ENCODE data around the gene CARS2. TPM values are rescaled to one million over a fixed set of nuclear protein-coding genes. Genes with fewer than 3 reads are reported as not detected.
"Not testable (repeated sequence)": the region's sequence is repeated elsewhere in the genome, so short reads cannot be mapped to it uniquely, and the experiment has no call there.

Gene CARS2
- total RNA-seq, 1 experiment from 2014 or later, result 24.8 TPM

GRCh38 chr13:110676595-110677587 is 29.0 kb downstream of the CARS2 start:
- H3K4me1 Mint-ChIP-seq (ENCODE audit: low read depth, unreplicated experiment), result no peaks in the 10 kb centered on the region
- H3K27me3 Mint-ChIP-seq (ENCODE audit: unreplicated experiment), result no peaks in the 10 kb centered on the region
- intact Hi-C loops (cut with micrococcal nuclease; ENCODE audit: unreplicated experiment), result no loop called here
- H3K4me3 Mint-ChIP-seq (ENCODE audit: low read depth, unreplicated experiment), result no peak overlapping the region
- no peak for DNase-seq
- no peak overlapping the region for H3K27ac Mint-ChIP-seq (ENCODE audit: unreplicated experiment)
- TF ChIP-seq, protein P1, sequence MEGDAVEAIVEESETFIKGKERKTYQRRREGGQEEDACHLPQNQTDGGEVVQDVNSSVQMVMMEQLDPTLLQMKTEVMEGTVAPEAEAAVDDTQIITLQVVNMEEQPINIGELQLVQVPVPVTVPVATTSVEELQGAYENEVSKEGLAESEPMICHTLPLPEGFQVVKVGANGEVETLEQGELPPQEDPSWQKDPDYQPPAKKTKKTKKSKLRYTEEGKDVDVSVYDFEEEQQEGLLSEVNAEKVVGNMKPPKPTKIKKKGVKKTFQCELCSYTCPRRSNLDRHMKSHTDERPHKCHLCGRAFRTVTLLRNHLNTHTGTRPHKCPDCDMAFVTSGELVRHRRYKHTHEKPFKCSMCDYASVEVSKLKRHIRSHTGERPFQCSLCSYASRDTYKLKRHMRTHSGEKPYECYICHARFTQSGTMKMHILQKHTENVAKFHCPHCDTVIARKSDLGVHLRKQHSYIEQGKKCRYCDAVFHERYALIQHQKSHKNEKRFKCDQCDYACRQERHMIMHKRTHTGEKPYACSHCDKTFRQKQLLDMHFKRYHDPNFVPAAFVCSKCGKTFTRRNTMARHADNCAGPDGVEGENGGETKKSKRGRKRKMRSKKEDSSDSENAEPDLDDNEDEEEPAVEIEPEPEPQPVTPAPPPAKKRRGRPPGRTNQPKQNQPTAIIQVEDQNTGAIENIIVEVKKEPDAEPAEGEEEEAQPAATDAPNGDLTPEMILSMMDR (IDR thresholded peaks at IDR 0.05; ENCODE audit: unreplicated experiment), result no peak
- H3K9me3 Mint-ChIP-seq (ENCODE audit: low read depth, unreplicated experiment), result no peaks in the 10 kb centered on the region
- H3K36me3 Mint-ChIP-seq (ENCODE audit: insufficient read depth, unreplicated experiment), result peaks cover 9% of the 10 kb centered on the region
- CTCF ChIA-PET, result no interaction called here
- no TSS peak for BruUV-seq (replicated peaks)

DNA sequence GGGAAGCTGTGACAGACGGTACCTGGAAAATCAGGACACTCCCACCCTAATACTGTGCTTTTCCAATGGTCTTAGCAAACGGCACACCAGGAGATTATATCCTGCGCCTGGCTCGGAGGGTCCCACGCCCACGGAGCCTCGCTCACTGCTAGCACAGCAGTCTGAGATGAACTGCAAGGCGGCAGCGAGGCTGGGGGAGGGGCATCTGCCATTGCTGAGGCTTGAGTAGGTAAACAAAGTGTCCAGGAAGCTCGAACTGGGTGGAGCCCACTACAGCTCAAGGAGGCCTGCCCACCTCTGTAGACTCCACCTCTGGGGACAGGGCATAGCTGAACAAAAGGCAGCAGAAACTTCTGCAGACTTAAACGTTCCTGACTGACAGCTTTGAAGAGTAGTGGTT is 36.1 kb downstream of the CARS2 start:
- H3K27ac Mint-ChIP-seq (ENCODE audit: unreplicated experiment); intact Hi-C loops (cut with micrococcal nuclease; ENCODE audit: unreplicated experiment); H3K27me3 Mint-ChIP-seq (ENCODE audit: unreplicated experiment); H3K36me3 Mint-ChIP-seq (ENCODE audit: insufficient read depth, unreplicated experiment); H3K4me3 Mint-ChIP-seq (ENCODE audit: low read depth, unreplicated experiment); H3K4me1 Mint-ChIP-seq (ENCODE audit: low read depth, unreplicated experiment); DNase-seq; BruUV-seq (replicated peaks); CTCF ChIA-PET; H3K9me3 Mint-ChIP-seq (ENCODE audit: low read depth, unreplicated experiment): not testable (repeated sequence)

DNA sequence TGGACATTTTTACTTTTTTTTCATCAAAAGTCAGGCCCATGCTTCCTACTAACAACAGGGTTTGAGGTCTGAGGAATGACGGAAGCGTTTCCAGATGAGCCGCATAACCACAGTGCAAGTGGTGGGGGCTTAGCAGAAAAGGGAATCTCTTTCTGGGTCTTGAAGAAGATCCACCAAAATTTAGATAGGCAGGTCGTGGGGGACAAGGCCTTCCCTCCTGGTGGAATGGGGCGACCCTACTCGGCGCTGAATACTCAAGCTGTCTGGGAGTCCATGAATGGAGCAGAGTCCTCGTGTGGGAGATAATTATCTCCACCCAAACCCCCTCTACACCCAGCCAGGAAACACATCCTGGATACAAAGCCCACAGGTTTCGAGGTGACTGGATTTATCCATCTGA is 36.9 kb downstream of the CARS2 start:
- TF ChIP-seq, protein P1 (IDR thresholded peaks at IDR 0.05; ENCODE audit: unreplicated experiment), result no peak
- Mint-ChIP-seq H3K4me3 (ENCODE audit: low read depth, unreplicated experiment) (no peak overlapping the region), H3K27me3 (ENCODE audit: unreplicated experiment) (no peaks in the 10 kb centered on the region), H3K36me3 (ENCODE audit: insufficient read depth, unreplicated experiment) (peaks cover 4% of the 10 kb centered on the region), H3K27ac (ENCODE audit: unreplicated experiment) (no peak overlapping the region), H3K4me1 (ENCODE audit: low read depth, unreplicated experiment) (no peaks in the 10 kb centered on the region), H3K9me3 (ENCODE audit: low read depth, unreplicated experiment) (no peaks in the 10 kb centered on the region)
- CTCF ChIA-PET, result no interaction called here
- BruUV-seq (replicated peaks), result no TSS peak
- intact Hi-C loops (cut with micrococcal nuclease; ENCODE audit: unreplicated experiment), result no loop called here
- DNase-seq, result no peak

- intact Hi-C loops (cut with micrococcal nuclease; ENCODE audit: unreplicated experiment), result no loop called here
- DNase-seq, result no peak
- TF ChIP-seq, protein P1 (IDR thresholded peaks at IDR 0.05; ENCODE audit: unreplicated experiment), result no peak
- no peaks in the 10 kb centered on the region for H3K27me3 Mint-ChIP-seq (ENCODE audit: unreplicated experiment)
- H3K4me1 Mint-ChIP-seq (ENCODE audit: low read depth, unreplicated experiment), result no peaks in the 10 kb centered on the region
- no peak overlapping the region for H3K4me3 Mint-ChIP-seq (ENCODE audit: low read depth, unreplicated experiment)
- H3K9me3 Mint-ChIP-seq (ENCODE audit: low read depth, unreplicated experiment), result no peaks in the 10 kb centered on the region
- CTCF ChIA-PET, result no interaction called here
- BruUV-seq (replicated peaks), result no TSS peak
- H3K27ac Mint-ChIP-seq (ENCODE audit: unreplicated experiment), result no peak overlapping the region
- H3K36me3 Mint-ChIP-seq (ENCODE audit: insufficient read depth, unreplicated experiment), result peaks cover 9% of the 10 kb centered on the region
Observed at GRCh38 chr13:110666255-110666533, 39.7 kb downstream of the CARS2 start.

All from Calu3 (cell line).